Epithelial cell of esophagus (primary cell): ENCODE results near the gene ARHGAP28.
"Not testable (repeated sequence)": the region's sequence is repeated elsewhere in the genome, so short reads cannot be mapped to it uniquely, and the experiment has no call there.

Experiments used
- DNase-seq: peaks from one replicate; pipeline ENCODE4 v3.0.0; 2010; ENCODE audit warnings: low read depth
- H3K4me3 ChIP-seq: 2 replicates; pipeline ENCODE4 v1.5.1; 2011; ENCODE audit warnings: mild to moderate bottlenecking, low read length, control low read depth
- TF ChIP-seq, protein P1 (sequence below): IDR thresholded peaks from 2 replicates; pipeline ENCODE4 v1.5.1; 2011; ENCODE audit warnings: low read depth, mild to moderate bottlenecking, low read length, control low read depth, inconsistent platforms; ENCODE audit not compliant: insufficient read depth; ENCODE audit errors: missing control alignments

Gene ARHGAP28

DNA sequence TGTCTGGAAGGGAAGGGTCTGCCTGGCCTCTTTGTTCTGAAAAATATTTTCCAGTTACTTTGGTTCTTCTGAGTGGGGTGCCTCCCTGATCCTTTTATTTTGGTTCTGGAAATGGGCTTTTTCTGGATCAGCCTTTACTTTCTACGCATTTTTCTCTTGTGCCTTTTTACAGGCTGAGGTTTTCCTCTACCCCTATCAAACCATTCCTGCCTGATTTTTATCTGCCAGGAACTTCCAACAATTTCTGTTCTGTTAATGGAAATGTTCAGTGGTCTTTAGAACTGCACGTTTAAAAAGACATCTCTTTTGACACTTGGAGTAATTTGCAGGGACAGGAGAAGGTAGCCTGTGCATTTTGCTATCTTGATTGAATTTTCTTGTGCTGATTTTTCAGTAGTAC, 113.8 kb downstream of the ARHGAP28 start:
- TF ChIP-seq, protein P1, sequence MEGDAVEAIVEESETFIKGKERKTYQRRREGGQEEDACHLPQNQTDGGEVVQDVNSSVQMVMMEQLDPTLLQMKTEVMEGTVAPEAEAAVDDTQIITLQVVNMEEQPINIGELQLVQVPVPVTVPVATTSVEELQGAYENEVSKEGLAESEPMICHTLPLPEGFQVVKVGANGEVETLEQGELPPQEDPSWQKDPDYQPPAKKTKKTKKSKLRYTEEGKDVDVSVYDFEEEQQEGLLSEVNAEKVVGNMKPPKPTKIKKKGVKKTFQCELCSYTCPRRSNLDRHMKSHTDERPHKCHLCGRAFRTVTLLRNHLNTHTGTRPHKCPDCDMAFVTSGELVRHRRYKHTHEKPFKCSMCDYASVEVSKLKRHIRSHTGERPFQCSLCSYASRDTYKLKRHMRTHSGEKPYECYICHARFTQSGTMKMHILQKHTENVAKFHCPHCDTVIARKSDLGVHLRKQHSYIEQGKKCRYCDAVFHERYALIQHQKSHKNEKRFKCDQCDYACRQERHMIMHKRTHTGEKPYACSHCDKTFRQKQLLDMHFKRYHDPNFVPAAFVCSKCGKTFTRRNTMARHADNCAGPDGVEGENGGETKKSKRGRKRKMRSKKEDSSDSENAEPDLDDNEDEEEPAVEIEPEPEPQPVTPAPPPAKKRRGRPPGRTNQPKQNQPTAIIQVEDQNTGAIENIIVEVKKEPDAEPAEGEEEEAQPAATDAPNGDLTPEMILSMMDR = no peak
- DNase-seq = no peak
- no peak overlapping the region for H3K4me3 ChIP-seq

DNA sequence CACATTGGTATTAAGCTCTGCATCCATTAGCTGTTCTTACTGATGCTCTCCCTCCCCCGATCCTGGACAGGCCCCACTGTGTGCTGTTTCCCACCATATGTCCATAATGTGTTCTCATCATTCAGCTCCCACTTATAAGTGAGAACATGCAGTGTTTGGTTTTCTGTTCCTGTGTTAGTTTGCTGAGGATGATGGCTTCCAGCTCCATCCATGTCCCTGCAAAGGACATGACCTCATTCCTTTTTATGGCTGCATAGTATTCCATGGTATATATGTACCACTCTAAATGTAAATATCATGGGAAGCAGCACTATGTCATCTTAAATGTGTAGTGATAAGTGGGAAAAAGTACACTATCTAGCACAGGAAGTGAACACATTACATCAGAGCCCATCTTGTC, 116.0 kb downstream of the ARHGAP28 start:
- not testable (repeated sequence) for DNase-seq, H3K4me3 ChIP-seq

DNA sequence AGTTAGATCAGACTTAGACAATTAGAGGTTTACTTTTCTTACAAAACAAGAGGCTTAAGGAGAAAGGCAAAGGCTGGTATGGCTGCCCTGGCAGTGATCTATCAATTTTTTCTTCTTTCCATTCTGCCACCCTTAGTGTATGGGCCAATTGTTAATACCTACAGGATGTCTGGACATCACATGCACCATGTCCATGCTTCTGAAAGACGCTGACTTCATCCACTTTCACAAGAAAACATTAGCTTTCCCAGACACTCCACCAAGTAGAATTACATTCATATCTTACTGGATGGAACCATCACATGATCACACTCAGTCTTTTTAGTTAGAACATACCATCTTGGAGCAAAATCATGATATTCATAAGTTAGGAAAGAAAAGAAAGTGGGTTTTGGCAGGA, 120.9 kb downstream of the ARHGAP28 start:
- TF ChIP-seq, protein P1 = no peak
- no peak for DNase-seq
- H3K4me3 ChIP-seq = no peak overlapping the region

DNA sequence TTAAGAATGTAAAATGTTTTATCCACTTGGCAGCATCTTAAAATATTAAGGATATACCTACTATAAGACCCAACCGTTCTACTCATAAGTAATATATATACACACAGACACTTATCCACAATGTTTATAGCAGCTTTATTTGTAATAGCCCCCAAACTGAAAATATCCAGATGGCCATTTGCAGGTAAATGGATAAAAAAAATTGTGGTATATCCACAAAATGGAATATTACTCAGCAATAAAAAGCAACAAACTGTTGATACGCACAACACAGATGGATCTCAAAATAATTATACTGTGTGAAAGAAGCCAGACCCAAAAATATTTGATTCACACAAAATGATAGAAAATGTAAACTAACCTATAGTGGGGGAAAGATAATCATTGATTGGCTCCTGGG, 122.0 kb downstream of the ARHGAP28 start:
- H3K4me3 ChIP-seq = no peak overlapping the region
- DNase-seq = no peak
- TF ChIP-seq, protein P1 = no peak

DNA sequence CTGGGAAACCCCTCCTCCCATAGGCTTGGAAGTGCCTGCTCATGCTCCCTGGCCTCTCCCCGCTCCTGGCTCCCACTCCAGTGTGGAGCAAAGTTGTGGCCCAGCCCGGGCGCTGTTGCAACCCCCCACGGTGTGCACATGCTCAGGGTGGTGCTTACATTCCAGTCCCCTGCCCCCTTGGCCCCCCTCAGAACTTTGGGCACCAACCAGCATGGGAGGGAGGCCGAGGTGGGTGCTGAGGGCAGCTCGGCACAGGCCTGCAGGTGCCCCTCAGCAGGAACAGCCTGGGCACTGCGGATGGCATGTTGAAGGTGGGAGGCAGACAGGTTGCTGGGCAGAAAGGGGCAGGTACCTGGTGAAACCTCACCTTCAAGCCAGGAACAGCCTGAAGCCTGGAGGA, 125.3 kb downstream of the ARHGAP28 start:
- no peak overlapping the region for H3K4me3 ChIP-seq
- TF ChIP-seq, protein P1 = no peak
- DNase-seq = no peak

DNA sequence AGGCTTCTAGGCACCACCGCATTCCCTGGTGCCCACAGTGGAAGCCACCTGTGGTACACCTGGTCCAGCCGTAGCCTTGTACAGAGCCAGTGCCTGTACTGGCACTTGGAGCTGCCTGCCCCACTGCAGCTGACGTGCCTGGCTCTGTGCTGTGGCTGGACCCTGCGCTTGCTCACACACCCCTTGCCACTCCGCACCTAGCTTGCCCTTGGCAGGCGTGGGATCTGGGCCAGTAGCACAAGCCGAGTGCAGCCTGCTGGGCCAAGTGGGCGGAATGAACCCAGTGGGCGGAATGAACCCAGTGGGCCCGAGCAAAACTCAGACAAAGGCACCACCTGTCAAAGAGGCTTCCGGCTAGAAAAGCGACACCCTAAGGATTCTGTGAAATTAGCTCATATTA, 126.3 kb downstream of the ARHGAP28 start:
- TF ChIP-seq, protein P1 = no peak
- H3K4me3 ChIP-seq = no peak overlapping the region
- no peak for DNase-seq

DNA sequence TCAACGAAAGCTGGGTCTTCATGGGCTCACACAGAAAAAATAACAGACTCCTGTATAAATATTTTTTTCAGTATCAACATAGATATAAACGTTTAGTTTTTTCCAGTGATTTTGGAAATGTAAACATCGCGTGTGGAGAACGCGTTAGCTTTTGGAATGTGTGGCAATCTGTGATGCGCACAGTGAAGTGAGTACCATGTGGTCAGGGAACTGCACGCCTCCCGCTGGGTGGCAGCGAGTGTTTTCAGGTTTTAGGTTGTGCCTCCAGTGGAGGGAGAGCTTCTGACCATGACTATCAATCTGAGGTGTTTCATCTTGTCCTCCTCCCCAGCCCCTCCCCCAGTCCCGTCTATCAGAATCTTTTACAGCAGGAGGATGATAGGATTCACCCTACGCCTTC, 127.8 kb downstream of the ARHGAP28 start:
- no peak for DNase-seq
- no peak overlapping the region for H3K4me3 ChIP-seq
- TF ChIP-seq, protein P1 = no peak
